Measurements from ENCODE around the gene HNRNPA1.
"Not testable (repeated sequence)": the region's sequence is repeated elsewhere in the genome, so short reads cannot be mapped to it uniquely, and the experiment has no call there.

HNRNPA1 gene

GRCh38 chr12:54300225-54300731, 19.8 kb downstream of the HNRNPA1 start:
- DNase-seq, result no peak

- peak; percentile 41 for DNase-seq
Measured at GRCh38 chr12:54300732-54301427, 20.4 kb downstream of the HNRNPA1 start, which contains the start of gene NFE2. Gene NFE2, minus strand, starts transcription at chr12:54301015. Its CDS starts 5,767 bp downstream, at chr12:54295248.

GRCh38 chr12:54301428-54302048, 21.0 kb downstream of the HNRNPA1 start:
- no peak for DNase-seq

GRCh38 chr12:54303640-54304039, 23.1 kb downstream of the HNRNPA1 start:
- DNase-seq, result no peak

- peak; percentile 66 for DNase-seq
Measured at GRCh38 chr12:54304187-54304810, 23.8 kb downstream of the HNRNPA1 start.

- DNase-seq, result peak; percentile 78
Measured at GRCh38 chr12:54306925-54307741, 26.6 kb downstream of the HNRNPA1 start.

GRCh38 chr12:54311051-54311450, 30.5 kb downstream of the HNRNPA1 start:
- no peak for DNase-seq

GRCh38 chr12:54312309-54312708, 31.8 kb downstream of the HNRNPA1 start:
- not testable (repeated sequence) for DNase-seq

GRCh38 chr12:54321363-54321762, 40.8 kb downstream of the HNRNPA1 start:
- no peak for DNase-seq

- DNase-seq, result peak; percentile 97
Measured at GRCh38 chr12:54324617-54325441, 44.3 kb downstream of the HNRNPA1 start, which contains the start of gene COPZ1. Gene COPZ1, plus strand, starts transcription at chr12:54325131. Its CDS starts 33 bp downstream, at chr12:54325164.

GRCh38 chr12:54325442-54326109, 45.0 kb downstream of the HNRNPA1 start:
- not testable (repeated sequence) for DNase-seq

GRCh38 chr12:54328595-54329337, 48.2 kb downstream of the HNRNPA1 start:
- DNase-seq, result no peak

GRCh38 chr12:54329759-54330158, 49.2 kb downstream of the HNRNPA1 start:
- no peak for DNase-seq

- DNase-seq, result no peak
Measured at GRCh38 chr12:54330442-54330841, 49.9 kb downstream of the HNRNPA1 start.

- DNase-seq, result no peak
Measured at GRCh38 chr12:54331461-54331860, 50.9 kb downstream of the HNRNPA1 start.

- no peak for DNase-seq
Measured at GRCh38 chr12:54333420-54334034, 53.0 kb downstream of the HNRNPA1 start.
